Kidney glomerular epithelial cell (primary cell): ENCODE measurements around the gene HNRNPA3.

Source experiments
- DNase-seq: peaks from one replicate; lab custom pipeline; 2025; lab: John Stamatoyannopoulos, UW

HNRNPA3 gene

GRCh38 chr2:177271981-177272666, 59.5 kb downstream of the HNRNPA3 start:
- DNase-seq: no peak

GRCh38 chr2:177272765-177273164, 60.2 kb downstream of the HNRNPA3 start:
- no peak for DNase-seq

GRCh38 chr2:177273408-177273807, 60.8 kb downstream of the HNRNPA3 start:
- no peak for DNase-seq
